Measurements from ENCODE around the gene TSEN34.
"Not testable (repeated sequence)": the region's sequence is repeated elsewhere in the genome, so short reads cannot be mapped to it uniquely, and the experiment has no call there.

TSEN34 gene

GRCh38 chr19:54206030-54206830 lies 15.1 kb downstream of the TSEN34 start:
- DNase-seq (ENCODE audit: low read depth) = no peak
- no peak for TF ChIP-seq CTCF (IDR thresholded peaks at IDR 0.05; ENCODE audit: insufficient read depth, low read depth, low read length, missing control alignments)
- no peak overlapping the region for H3K4me3 ChIP-seq (ENCODE audit: low read length)

GRCh38 chr19:54206831-54207177 lies 15.7 kb downstream of the TSEN34 start:
- no peak for TF ChIP-seq CTCF (IDR thresholded peaks at IDR 0.05; ENCODE audit: insufficient read depth, low read depth, low read length, missing control alignments)
- no peak for DNase-seq (ENCODE audit: low read depth)
- no peak overlapping the region for H3K4me3 ChIP-seq (ENCODE audit: low read length)

GRCh38 chr19:54207193-54207592 lies 16.1 kb downstream of the TSEN34 start:
- not testable (repeated sequence) for H3K4me3 ChIP-seq (ENCODE audit: low read length)

GRCh38 chr19:54207676-54207982 lies 16.5 kb downstream of the TSEN34 start:
- H3K4me3 ChIP-seq (ENCODE audit: low read length) = no peak overlapping the region
- DNase-seq (ENCODE audit: low read depth) = no peak
- no peak for TF ChIP-seq CTCF (IDR thresholded peaks at IDR 0.05; ENCODE audit: insufficient read depth, low read depth, low read length, missing control alignments)

More at GRCh38 chr19:54207193-54207592, 16.1 kb downstream of the TSEN34 start:
- DNase-seq (ENCODE audit: low read depth) = not testable (repeated sequence)

- DNase-seq (ENCODE audit: low read depth) = peak; percentile 41
- TF ChIP-seq CTCF (IDR thresholded peaks at IDR 0.05; ENCODE audit: insufficient read depth, low read depth, low read length, missing control alignments) = no peak
- no peak overlapping the region for H3K4me3 ChIP-seq (ENCODE audit: low read length)
Observed at GRCh38 chr19:54207983-54208783, 17.1 kb downstream of the TSEN34 start.

GRCh38 chr19:54208784-54209057 lies 17.6 kb downstream of the TSEN34 start:
- H3K4me3 ChIP-seq (ENCODE audit: low read length) = no peak overlapping the region
- DNase-seq (ENCODE audit: low read depth) = peak; percentile 35

More at GRCh38 chr19:54208784-54209057, 17.6 kb downstream of the TSEN34 start:
- TF ChIP-seq CTCF (IDR thresholded peaks at IDR 0.05; ENCODE audit: insufficient read depth, low read depth, low read length, missing control alignments) = no peak

Measured in epithelial cell of esophagus (primary cell).